ENCODE measurements around the gene EXOSC5.
A peak's percentile ranks its signal among the peaks of the same experiment; 100 is the strongest.

GRCh38 chr19:41353466-41354342 is 43.5 kb downstream of the EXOSC5 start, which contains the start of gene TGFB1:
- TF ChIP-seq CTCF (IDR thresholded peaks at IDR 0.05; ENCODE audit: low read depth, low read length), result peak; percentile 89
- no peak for TF ChIP-seq EZH2phosphoT487 (IDR thresholded peaks at IDR 0.05; ENCODE audit: low read depth)
